HL-60 (cell line): Measurements from ENCODE around the gene CFAP69.

Source experiments
- DNase-seq, 2 experiments: peaks; one replicate each; pipeline ENCODE4 v3.0.0-alpha.2; 2010 to 2020; ENCODE audit warnings: low read depth in 1 of 2, low spot score in 1 of 2
- H3K27ac ChIP-seq: fragments of 250-450 bp; sonication (Bioruptor Pico); replicated peaks from 2 replicates; pipeline ENCODE4 v1.5.1; 2020; ENCODE audit warnings: mild to moderate bottlenecking, moderate library complexity
- H3K27me3 ChIP-seq: fragments of 250-450 bp; sonication (Bioruptor Pico); 2 replicates; pipeline ENCODE4 v1.5.1; 2021; ENCODE audit warnings: mild to moderate bottlenecking, moderate library complexity; ENCODE audit not compliant: insufficient read depth, poor library complexity, severe bottlenecking
- H3K4me3 ChIP-seq: replicated peaks from 2 replicates; pipeline ENCODE4 v1.5.1; 2011; ENCODE audit warnings: mild to moderate bottlenecking, control low read depth, low read length; ENCODE audit not compliant: insufficient read depth
- GABPA ChIP-seq: IDR thresholded peaks from 2 replicates; pipeline ENCODE4 v1.6.1; 2012; ENCODE audit warnings: low read depth
- POLR2AphosphoS5 ChIP-seq: IDR thresholded peaks from 2 replicates; pipeline ENCODE4 v1.6.1; 2012; ENCODE audit warnings: low read depth
- SPI1 ChIP-seq: IDR thresholded peaks from 2 replicates; pipeline ENCODE4 v1.6.1; 2012; ENCODE audit warnings: low read depth, mild to moderate bottlenecking, borderline replicate concordance
- TF ChIP-seq, protein P1 (sequence below): IDR thresholded peaks from 2 replicates; pipeline ENCODE4 v1.6.1; 2012; ENCODE audit warnings: low read depth; ENCODE audit not compliant: insufficient replicate concordance
- TF ChIP-seq, protein P2 (sequence below): IDR thresholded peaks from one replicate; pipeline ENCODE4 v1.5.1; 2011; ENCODE audit warnings: low read length, control low read depth, inconsistent platforms; ENCODE audit not compliant: insufficient read depth

The CFAP69 gene

GRCh38 chr7:90230834-90231233 is 14.1 kb upstream of the CFAP69 start:
- Histone ChIP-seq H3K27me3 (no peaks in the 10 kb centered on the region), H3K27ac (no peak overlapping the region), H3K4me3 (no peak overlapping the region)
- DNase-seq, result no peak
- no peak for TF ChIP-seq POLR2AphosphoS5
- TF ChIP-seq, protein P1, sequence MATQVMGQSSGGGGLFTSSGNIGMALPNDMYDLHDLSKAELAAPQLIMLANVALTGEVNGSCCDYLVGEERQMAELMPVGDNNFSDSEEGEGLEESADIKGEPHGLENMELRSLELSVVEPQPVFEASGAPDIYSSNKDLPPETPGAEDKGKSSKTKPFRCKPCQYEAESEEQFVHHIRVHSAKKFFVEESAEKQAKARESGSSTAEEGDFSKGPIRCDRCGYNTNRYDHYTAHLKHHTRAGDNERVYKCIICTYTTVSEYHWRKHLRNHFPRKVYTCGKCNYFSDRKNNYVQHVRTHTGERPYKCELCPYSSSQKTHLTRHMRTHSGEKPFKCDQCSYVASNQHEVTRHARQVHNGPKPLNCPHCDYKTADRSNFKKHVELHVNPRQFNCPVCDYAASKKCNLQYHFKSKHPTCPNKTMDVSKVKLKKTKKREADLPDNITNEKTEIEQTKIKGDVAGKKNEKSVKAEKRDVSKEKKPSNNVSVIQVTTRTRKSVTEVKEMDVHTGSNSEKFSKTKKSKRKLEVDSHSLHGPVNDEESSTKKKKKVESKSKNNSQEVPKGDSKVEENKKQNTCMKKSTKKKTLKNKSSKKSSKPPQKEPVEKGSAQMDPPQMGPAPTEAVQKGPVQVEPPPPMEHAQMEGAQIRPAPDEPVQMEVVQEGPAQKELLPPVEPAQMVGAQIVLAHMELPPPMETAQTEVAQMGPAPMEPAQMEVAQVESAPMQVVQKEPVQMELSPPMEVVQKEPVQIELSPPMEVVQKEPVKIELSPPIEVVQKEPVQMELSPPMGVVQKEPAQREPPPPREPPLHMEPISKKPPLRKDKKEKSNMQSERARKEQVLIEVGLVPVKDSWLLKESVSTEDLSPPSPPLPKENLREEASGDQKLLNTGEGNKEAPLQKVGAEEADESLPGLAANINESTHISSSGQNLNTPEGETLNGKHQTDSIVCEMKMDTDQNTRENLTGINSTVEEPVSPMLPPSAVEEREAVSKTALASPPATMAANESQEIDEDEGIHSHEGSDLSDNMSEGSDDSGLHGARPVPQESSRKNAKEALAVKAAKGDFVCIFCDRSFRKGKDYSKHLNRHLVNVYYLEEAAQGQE, result no peak
- TF ChIP-seq GABPA, result no peak
- no peak for TF ChIP-seq SPI1
- TF ChIP-seq, protein P2, sequence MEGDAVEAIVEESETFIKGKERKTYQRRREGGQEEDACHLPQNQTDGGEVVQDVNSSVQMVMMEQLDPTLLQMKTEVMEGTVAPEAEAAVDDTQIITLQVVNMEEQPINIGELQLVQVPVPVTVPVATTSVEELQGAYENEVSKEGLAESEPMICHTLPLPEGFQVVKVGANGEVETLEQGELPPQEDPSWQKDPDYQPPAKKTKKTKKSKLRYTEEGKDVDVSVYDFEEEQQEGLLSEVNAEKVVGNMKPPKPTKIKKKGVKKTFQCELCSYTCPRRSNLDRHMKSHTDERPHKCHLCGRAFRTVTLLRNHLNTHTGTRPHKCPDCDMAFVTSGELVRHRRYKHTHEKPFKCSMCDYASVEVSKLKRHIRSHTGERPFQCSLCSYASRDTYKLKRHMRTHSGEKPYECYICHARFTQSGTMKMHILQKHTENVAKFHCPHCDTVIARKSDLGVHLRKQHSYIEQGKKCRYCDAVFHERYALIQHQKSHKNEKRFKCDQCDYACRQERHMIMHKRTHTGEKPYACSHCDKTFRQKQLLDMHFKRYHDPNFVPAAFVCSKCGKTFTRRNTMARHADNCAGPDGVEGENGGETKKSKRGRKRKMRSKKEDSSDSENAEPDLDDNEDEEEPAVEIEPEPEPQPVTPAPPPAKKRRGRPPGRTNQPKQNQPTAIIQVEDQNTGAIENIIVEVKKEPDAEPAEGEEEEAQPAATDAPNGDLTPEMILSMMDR, result no peak

DNA sequence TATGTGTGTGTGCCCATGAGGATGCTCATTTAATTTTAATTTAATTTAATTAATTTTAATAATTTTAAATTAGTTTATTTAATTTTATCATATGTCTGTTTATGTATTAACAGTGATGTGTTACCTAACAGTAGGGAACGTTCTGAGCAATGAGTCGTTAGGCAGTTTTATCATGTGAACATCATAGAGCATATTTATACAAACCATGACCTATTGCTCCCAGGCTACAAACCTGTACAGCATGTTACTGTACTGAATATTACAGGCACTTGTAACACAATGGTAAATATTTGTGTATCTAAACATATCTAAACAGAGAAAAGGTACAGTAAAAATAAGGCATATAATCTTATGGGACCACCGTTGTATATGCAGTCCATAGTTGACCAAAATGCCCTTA is 13.7 kb upstream of the CFAP69 start:
- no peak for DNase-seq

GRCh38 chr7:90232430-90232829 is 12.5 kb upstream of the CFAP69 start:
- Histone ChIP-seq H3K27me3 (no peaks in the 10 kb centered on the region), H3K27ac (no peak overlapping the region), H3K4me3 (no peak overlapping the region)
- no peak for TF ChIP-seq GABPA
- TF ChIP-seq, protein P2, result no peak
- TF ChIP-seq SPI1, result no peak
- no peak for TF ChIP-seq POLR2AphosphoS5
- TF ChIP-seq, protein P1, result no peak
- no peak for DNase-seq

More for the DNA sequence above, 13.7 kb upstream of the CFAP69 start:
- H3K27me3 ChIP-seq, result no peaks in the 10 kb centered on the region
- TF ChIP-seq, protein P2, result no peak
- no peak for TF ChIP-seq POLR2AphosphoS5
- no peak for TF ChIP-seq SPI1
- TF ChIP-seq, protein P1, result no peak
- no peak for TF ChIP-seq GABPA
- no peak overlapping the region for H3K27ac ChIP-seq
- no peak overlapping the region for H3K4me3 ChIP-seq
